ENCODE measurements around the gene CIT. TPM values are rescaled to one million over a fixed set of nuclear protein-coding genes. Genes with fewer than 3 reads are reported as not detected.
"Not testable (repeated sequence)": the region's sequence is repeated elsewhere in the genome, so short reads cannot be mapped to it uniquely, and the experiment has no call there.

Gene CIT
- total RNA-seq, 2 donors from 2014 or later, result 64.2 to 88.1 TPM

DNA sequence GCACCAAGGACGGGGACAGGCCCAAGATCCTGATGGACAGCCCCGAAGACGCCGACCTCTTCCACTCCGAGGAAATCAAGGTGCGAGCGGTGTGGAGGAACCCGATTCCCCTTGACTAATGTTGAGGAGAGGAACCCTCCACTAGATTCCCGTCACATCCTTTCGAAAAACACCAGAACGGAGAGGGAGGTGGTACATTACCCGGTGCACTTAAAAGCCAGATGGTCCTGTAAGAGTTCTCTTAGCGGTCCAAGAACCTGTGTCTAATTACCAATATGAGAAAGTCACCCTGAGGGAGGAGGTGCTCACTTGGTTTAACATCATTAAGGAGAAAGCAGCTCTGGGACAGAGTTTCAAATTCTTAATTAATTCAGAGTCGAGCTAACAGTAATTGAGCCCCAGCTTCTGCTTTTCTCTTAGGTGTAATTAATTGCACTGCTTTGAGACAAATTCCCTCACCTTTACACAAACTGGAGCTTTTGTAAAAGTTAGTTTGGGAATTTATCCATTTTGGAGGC lies 208.7 kb downstream of the CIT start:
- Mint-ChIP-seq H3K36me3 (ENCODE audit: low read depth) (peaks cover 51% of the 10 kb centered on the region), H3K27ac (peak overlapping the region; percentile 90), H3K4me3 (peak overlapping the region; percentile 87), H3K9me3 (no peaks in the 10 kb centered on the region), H3K27me3 (no peaks in the 10 kb centered on the region), H3K4me1 (peaks cover 31% of the 10 kb centered on the region)
- ATAC-seq (replicated peaks), result no peak

- ATAC-seq (replicated peaks), result peak; percentile 95
- H3K4me3 Mint-ChIP-seq, result peak within 1 kb of the TSS; percentile 87
- H3K27me3 Mint-ChIP-seq, result no peaks in the 10 kb centered on the region
- H3K9me3 Mint-ChIP-seq, result no peaks in the 10 kb centered on the region
- H3K4me1 Mint-ChIP-seq, result peaks cover 24% of the 10 kb centered on the region
- H3K36me3 Mint-ChIP-seq (ENCODE audit: low read depth), result peaks cover 45% of the 10 kb centered on the region
- H3K27ac Mint-ChIP-seq, result peak within 1 kb of the TSS; percentile 90
These were observed 209.4 kb downstream of the CIT start, which contains the start of gene PRKAB1 for GRCh38 chr12:119667577-119668323. TSS of gene PRKAB1 (plus strand) at chr12:119668133. CDS start at chr12:119668245, 112 bp downstream.

DNA sequence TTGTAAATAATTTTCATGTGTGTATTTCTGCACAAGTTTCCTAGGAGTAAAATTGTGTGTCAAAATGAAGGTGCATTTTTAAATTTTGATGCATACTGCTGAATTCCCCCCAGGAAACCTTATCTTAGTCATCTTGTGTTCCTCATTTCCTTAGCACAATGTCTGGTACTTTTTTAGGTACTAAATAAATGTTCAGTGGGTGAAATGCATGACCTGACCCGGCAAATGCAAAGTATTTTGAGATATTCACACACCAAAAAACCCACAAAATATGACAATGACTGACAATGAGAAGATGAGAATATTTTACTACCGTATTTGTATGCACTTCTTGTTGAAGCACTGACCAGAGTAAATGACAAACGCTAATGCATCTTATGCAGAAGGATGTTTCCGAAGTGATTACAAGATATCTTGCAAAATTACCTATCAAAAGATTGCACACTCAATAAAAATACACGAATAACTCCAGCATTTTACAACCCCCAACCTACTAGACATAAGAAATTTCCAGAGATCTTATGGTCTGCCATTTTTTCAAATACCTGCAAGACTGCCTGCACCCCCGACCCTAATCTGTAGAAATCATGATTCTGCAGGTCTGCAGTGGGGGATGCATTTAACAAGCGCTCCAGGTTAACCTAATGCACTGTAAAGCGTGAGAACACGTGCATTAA lies 210.1 kb downstream of the CIT start:
- no peaks in the 10 kb centered on the region for H3K27me3 Mint-ChIP-seq

GRCh38 chr12:119666226-119666795 lies 210.8 kb downstream of the CIT start:
- Mint-ChIP-seq H3K27ac (peak overlapping the region; percentile 4), H3K27me3 (no peaks in the 10 kb centered on the region), H3K4me1 (peaks cover 16% of the 10 kb centered on the region), H3K4me3 (peak overlapping the region; percentile 87), H3K36me3 (ENCODE audit: low read depth) (peaks cover 31% of the 10 kb centered on the region), H3K9me3 (no peaks in the 10 kb centered on the region)
- ATAC-seq (replicated peaks), result no peak

More for the DNA sequence above, 210.1 kb downstream of the CIT start:
- peak overlapping the region; percentile 87 for H3K4me3 Mint-ChIP-seq
- H3K9me3 Mint-ChIP-seq, result no peaks in the 10 kb centered on the region
- peak; percentile 2 for ATAC-seq (replicated peaks)
- peaks cover 38% of the 10 kb centered on the region for H3K36me3 Mint-ChIP-seq (ENCODE audit: low read depth)
- peak overlapping the region; percentile 90 for H3K27ac Mint-ChIP-seq
- H3K4me1 Mint-ChIP-seq, result peaks cover 21% of the 10 kb centered on the region

DNA sequence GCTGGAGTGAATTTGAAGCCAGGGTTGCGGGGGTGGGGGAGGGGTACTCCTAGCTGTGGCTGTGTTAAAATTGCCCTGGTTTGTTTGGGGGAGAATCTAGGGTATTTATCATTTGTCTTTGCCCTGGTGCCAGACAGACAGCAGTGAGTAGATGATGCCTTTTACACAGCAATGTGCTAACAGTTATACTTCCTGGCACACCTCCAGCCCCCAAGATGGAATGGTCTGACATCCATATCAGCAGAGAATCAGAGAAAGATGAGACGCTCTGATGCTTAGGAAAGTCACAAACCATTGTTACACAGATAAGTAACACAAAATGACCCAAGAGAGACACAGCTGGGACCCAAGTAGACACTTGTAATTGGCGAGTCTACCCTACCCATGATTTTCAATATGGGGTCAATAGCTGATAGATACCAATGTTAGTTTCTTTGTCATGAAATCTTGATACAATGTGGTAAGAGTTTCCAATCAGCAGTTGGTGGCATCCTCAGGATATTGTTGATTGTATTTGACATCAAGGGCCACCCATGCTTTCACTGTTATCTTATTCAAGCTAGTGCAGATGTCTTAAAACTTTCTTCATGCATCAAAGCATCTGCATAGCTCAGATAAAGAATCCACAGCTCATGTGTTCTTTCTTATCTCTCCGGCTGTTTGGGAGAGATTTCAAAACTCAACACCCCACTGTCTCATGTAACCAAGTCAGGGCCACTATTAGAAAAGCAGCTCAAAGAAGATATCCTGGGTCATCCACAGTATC lies 211.8 kb downstream of the CIT start:
- peaks cover 21% of the 10 kb centered on the region for H3K36me3 Mint-ChIP-seq (ENCODE audit: low read depth)
- no peak overlapping the region for H3K27ac Mint-ChIP-seq
- no peak overlapping the region for H3K4me3 Mint-ChIP-seq
- H3K9me3 Mint-ChIP-seq, result no peaks in the 10 kb centered on the region
- no peak for ATAC-seq (replicated peaks)
- H3K4me1 Mint-ChIP-seq, result peaks cover 8% of the 10 kb centered on the region
- peaks cover under 1% of the 10 kb centered on the region for H3K27me3 Mint-ChIP-seq

- peaks cover 10% of the 10 kb centered on the region for H3K4me1 Mint-ChIP-seq
- no peaks in the 10 kb centered on the region for H3K9me3 Mint-ChIP-seq
These were observed 212.5 kb downstream of the CIT start for GRCh38 chr12:119664642-119665041.

DNA sequence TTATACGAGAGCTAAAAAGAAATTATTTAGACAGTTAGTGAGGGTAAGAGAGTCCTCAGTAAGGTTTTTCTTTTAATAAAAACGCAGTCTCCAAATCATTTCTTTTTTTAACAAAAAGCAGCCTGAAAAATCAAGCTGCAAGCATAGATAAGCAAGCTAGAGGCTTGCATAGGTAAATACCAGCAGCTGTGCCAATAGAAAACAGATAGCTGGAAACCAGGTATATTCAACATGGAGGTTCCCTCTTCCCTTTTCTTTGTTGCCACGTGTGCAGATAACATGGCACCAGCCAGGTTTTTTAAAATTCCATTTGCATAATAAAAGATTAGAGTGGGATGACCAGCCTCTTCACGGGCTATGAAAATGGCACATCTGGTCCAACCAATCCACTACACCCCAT lies 215.2 kb downstream of the CIT start:
- Mint-ChIP-seq H3K4me3 (no peak overlapping the region), H3K27me3 (peaks cover 4% of the 10 kb centered on the region), H3K27ac (no peak overlapping the region), H3K9me3 (no peaks in the 10 kb centered on the region), H3K36me3 (ENCODE audit: low read depth) (no peaks in the 10 kb centered on the region), H3K4me1 (peaks cover 10% of the 10 kb centered on the region)
- no peak for ATAC-seq (replicated peaks)

More at GRCh38 chr12:119664642-119665041, 212.5 kb downstream of the CIT start:
- no peak overlapping the region for H3K4me3 Mint-ChIP-seq
- no peak overlapping the region for H3K27ac Mint-ChIP-seq
- H3K27me3 Mint-ChIP-seq, result peaks cover 4% of the 10 kb centered on the region
- ATAC-seq (replicated peaks), result no peak
- peaks cover 14% of the 10 kb centered on the region for H3K36me3 Mint-ChIP-seq (ENCODE audit: low read depth)

DNA sequence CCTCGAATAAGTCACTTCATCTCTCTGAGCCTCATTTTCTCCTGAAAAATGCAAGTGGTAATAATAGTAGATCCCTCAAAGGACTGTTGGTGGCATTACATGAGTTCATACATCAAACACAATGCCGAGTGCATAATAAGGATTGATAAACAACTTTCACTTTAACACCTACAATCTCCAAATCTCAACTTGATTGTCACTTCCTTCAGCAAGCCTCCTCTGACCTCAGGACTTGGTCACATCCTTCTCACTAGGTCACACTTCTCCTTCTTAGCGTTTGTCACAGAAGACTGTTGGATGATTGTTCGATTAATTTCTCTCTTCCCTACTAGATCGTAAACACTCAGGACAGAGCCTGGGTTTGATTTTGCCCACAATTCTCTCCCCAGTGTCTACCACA lies 217.0 kb downstream of the CIT start:
- peaks cover 6% of the 10 kb centered on the region for H3K4me1 Mint-ChIP-seq
- H3K9me3 Mint-ChIP-seq, result no peaks in the 10 kb centered on the region
- no peak overlapping the region for H3K4me3 Mint-ChIP-seq
- H3K36me3 Mint-ChIP-seq (ENCODE audit: low read depth), result no peaks in the 10 kb centered on the region
- H3K27me3 Mint-ChIP-seq, result peaks cover 4% of the 10 kb centered on the region
- no peak overlapping the region for H3K27ac Mint-ChIP-seq
- no peak for ATAC-seq (replicated peaks)

GRCh38 chr12:119659289-119659897 lies 217.7 kb downstream of the CIT start:
- Mint-ChIP-seq H3K9me3 (no peaks in the 10 kb centered on the region), H3K27ac (no peak overlapping the region), H3K4me1 (peaks cover 6% of the 10 kb centered on the region), H3K36me3 (ENCODE audit: low read depth) (no peaks in the 10 kb centered on the region), H3K27me3 (peaks cover 4% of the 10 kb centered on the region), H3K4me3 (no peak overlapping the region)
- peak; percentile 21 for ATAC-seq (replicated peaks)

DNA sequence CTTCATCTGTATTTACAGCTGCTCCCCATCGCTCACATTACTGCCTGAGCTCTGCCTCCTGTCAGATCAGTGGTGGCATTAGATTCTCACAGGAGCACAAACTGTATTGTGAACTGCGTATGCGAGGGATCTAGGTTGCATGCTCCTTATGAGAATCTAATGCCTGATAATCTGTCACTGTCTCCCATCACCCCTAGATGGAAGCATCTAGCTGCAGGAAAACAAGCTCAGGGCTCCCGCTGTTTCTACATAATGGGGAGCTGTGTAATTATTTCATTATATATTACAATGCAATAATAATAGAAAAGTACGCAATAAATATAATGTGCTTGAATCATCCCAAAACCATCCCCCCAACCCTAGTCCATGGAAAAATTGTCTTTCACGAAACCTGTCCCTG lies 219.0 kb downstream of the CIT start:
- not testable (repeated sequence) for H3K27ac Mint-ChIP-seq, H3K4me3 Mint-ChIP-seq

DNA sequence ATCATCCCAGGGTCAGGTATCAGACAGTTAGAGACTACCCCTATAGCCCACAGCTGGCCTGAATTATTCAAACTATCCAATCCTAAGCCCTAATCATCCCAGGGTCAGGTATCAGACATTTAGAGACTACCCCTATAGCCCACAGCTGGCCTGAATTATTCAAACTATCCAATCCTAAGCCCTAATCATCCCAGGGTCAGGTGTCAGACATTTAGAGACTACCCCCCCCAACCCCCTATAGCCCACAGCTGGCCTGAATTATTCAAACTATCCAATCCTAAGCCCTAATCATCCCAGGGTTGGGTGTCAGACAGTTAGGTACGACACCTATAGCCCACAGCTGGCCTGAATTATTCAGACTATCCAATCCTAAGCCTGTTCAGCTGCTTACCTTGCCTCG lies 220.1 kb downstream of the CIT start:
- not testable (repeated sequence) for H3K36me3 Mint-ChIP-seq (ENCODE audit: low read depth); ATAC-seq (replicated peaks); H3K4me1 Mint-ChIP-seq; H3K27me3 Mint-ChIP-seq; H3K27ac Mint-ChIP-seq; H3K9me3 Mint-ChIP-seq; H3K4me3 Mint-ChIP-seq

More for the DNA sequence above, 219.0 kb downstream of the CIT start:
- not testable (repeated sequence) for H3K9me3 Mint-ChIP-seq; H3K27me3 Mint-ChIP-seq; ATAC-seq (replicated peaks); H3K36me3 Mint-ChIP-seq (ENCODE audit: low read depth); H3K4me1 Mint-ChIP-seq

DNA sequence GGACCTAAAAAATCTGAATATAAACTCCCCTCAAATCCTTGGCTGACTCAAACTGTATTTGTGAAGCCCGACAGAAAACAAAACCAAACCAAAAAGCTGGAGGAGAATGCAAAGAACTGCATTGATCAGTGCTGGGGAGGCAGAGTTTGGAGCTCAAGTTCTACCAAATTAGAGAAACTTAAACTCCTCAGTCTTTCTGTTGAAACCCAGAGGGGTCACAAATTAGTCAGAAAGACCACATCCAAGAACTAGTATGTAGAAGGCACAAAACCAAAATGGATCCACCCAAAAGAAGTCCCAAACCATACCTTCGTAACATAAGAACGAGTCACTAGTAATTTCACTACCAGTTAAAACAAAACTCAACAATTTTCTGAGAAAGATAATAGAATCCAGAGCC lies 224.5 kb downstream of the CIT start:
- Mint-ChIP-seq H3K36me3 (ENCODE audit: low read depth) (no peaks in the 10 kb centered on the region), H3K4me1 (no peaks in the 10 kb centered on the region)
- ATAC-seq (replicated peaks), result peak; percentile 26

DNA sequence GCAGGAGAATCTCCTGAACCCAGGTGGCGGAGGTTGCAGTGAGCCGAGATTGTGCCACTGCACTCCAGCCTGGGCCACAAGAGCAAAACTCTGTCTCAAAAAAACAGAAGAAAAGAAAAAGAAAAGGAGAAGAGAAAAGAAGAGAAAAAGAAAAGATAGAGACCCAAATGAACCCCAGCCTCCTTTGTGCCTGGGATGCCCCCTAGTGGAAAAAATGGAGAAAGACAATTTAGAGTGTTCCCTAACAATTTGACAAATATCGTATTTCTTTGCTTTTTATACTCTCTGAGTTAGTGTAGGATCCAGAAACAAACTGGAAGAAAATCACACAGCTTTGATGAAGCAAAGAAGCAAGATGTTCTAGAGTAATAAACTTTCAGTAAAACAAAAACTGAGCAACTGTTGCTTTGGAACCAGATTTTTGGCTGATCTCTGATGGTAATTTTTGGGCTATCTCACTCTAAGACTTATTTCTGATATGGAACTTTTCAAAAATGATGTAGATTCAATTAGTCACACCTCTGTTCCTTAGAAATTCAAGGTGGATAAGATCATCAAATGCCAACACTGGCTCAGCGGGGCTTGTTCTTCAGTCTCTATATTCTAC lies 227.8 kb downstream of the CIT start:
- no peak overlapping the region for H3K27ac Mint-ChIP-seq
- peaks cover 4% of the 10 kb centered on the region for H3K9me3 Mint-ChIP-seq
- H3K36me3 Mint-ChIP-seq (ENCODE audit: low read depth), result no peaks in the 10 kb centered on the region
- H3K4me1 Mint-ChIP-seq, result no peaks in the 10 kb centered on the region
- peaks cover 8% of the 10 kb centered on the region for H3K27me3 Mint-ChIP-seq
- H3K4me3 Mint-ChIP-seq, result no peak overlapping the region
- ATAC-seq (replicated peaks), result no peak

More for the DNA sequence above, 224.5 kb downstream of the CIT start:
- Mint-ChIP-seq H3K27me3 (no peaks in the 10 kb centered on the region), H3K9me3 (peaks cover 4% of the 10 kb centered on the region), H3K4me3 (no peak overlapping the region), H3K27ac (no peak overlapping the region)
